AG08395 (cell line): Measurements from ENCODE around the gene ROS1.
"Not testable (repeated sequence)": the region's sequence is repeated elsewhere in the genome, so short reads cannot be mapped to it uniquely, and the experiment has no call there.

Experiments used
- DNase-seq: peaks from one replicate; pipeline ENCODE4 v3.0.0; 2012; ENCODE audit warnings: mixed read lengths, low spot score

The ROS1 gene

GRCh38 chr6:117266257-117267053, 159.3 kb downstream of the ROS1 start:
- no peak for DNase-seq

DNA sequence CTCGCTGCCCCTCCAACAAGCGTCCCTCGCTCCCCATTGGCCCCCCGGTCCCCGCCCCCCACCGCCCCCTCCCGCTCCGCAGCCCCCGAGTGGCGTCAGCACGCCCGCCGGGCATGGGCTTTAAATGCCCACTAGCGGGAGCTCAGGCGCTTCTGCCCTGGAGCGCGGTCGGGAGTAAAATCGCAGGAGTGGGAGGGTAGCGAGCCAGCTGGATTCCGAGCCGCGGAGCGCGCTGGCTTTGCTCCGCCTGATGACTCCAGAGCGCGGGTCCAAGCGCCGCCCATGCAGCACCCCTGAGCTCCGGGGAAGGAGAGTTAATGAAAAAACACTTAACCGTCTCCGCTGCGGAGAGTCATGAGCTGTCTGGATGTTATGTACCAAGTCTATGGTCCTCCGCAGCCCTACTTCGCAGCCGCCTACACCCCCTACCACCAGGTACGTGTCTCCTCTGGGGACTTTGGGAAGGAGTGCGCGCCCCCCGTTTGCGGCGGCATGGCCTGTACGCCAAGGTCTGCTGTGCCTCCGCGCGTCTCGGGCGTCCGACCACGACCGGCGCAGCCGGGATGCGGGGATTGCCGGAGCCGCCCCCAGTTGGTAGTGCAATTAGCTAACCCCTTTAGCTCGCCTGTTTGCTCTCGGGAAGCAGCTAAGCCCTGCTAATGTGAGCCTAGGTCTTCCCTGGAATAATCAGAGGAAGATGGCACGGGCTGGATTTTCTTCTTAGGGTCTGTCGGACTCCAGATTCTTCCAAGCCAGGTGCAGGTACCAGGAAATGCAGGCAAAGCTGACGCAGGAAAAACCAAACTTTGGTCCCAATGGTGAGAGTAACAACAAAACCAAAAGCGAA, 160.1 kb downstream of the ROS1 start, which contains the start of gene VGLL2:
Gene VGLL2 (plus strand): TSS at position 149 of the 847 bp plus-strand sequence. CDS start 206 bp downstream, at position 355.
- peak; percentile 52 for DNase-seq

DNA sequence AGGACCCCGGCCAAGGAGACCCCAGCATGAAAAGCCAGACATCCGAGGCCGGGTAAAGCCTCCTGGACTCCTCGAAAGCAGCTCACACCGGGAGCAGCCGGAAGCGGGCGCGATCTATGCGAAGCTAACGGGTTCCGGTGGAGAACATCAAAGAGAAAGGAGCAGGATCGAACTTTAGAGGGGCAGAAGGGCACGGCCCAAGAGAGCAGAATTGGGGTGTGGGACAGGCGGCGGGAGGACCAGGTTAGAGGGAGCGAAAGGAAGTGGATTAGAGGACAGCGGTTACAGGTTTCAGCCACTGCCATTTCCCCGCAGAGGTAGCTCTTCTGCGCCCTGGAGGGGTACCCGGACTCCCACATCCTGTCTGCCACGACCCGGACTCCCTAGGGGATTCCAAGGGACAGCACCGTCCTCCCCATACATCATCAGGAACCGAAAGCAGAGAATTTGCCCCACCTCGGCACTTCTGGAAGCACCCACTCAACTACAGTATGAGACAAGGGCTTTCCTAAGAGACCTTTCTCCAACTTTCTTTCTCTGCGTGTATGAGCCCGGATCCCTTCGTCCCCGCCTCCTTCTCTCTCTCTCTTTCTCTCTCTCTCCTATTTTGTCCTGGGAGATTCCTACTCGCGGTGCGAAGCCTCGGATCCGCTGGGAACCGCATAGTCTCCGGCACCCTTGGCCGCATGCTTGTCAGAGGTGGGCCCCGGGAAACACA, 160.9 kb downstream of the ROS1 start:
- no peak for DNase-seq

GRCh38 chr6:117264369-117264691, 161.4 kb downstream of the ROS1 start:
- no peak for DNase-seq

GRCh38 chr6:117263353-117263927, 162.3 kb downstream of the ROS1 start:
- DNase-seq = no peak

- DNase-seq = no peak
These were observed 162.9 kb downstream of the ROS1 start for GRCh38 chr6:117262799-117263198.

GRCh38 chr6:117253785-117254184, 172.0 kb downstream of the ROS1 start:
- DNase-seq = no peak

DNA sequence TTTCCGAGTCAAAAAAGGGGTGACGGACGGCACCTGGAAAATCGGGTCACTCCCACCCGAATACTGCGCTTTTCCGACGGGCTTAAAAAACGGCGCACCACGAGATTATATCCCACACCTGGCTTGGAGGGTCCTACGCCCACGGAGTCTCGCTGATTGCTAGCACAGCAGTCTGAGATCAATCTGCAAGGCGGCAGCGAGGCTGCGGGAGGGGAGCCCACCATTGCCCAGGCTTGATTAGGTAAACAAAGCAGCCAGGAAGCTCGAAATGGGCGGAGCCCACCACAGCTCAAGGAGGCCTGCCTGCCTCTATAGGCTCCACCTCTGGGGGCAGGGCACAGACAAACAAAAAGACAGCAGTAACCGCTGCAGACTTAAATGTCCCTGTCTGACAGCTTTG, 180.8 kb downstream of the ROS1 start:
- DNase-seq = not testable (repeated sequence)

- not testable (repeated sequence) for DNase-seq
These were observed 181.2 kb downstream of the ROS1 start for GRCh38 chr6:117244571-117244970.
